B cell (primary cell): Measurements from ENCODE around the gene TMEM154. TPM values are rescaled to one million over a fixed set of nuclear protein-coding genes. Genes with fewer than 3 reads are reported as not detected.
A peak's percentile ranks its signal among the peaks of the same experiment; 100 is the strongest.

ENCODE experiments used
- ATAC-seq: fragments of 200-7000 bp; cut with Tn5 transposase; one replicate; pipeline ENCODE4 v1.10.0; 2021; ENCODE audit warnings: low read depth, mild to moderate bottlenecking, moderate number of reproducible peaks, moderate library complexity
- CTCF ChIA-PET: fragments of 350-600 bp; sonication (Branson Sonifier 250); formaldehyde crosslinking; loops from one replicate; lab custom pipeline; 2021; ENCODE audit warnings: antibody characterized with exemption, inconsistent platforms; lab: Charles Lee
- POLR2A ChIA-PET: fragments of 350-600 bp; sonication (Branson Sonifier 250); formaldehyde crosslinking; loops from one replicate; lab custom pipeline; 2021; ENCODE audit warnings: antibody characterized with exemption; lab: Charles Lee
- DNase-seq: peaks from one replicate; pipeline ENCODE4 v3.0.0; 2013
- H2AFZ ChIP-seq: 2 replicates; pipeline ENCODE4 v1.6.1; 2012; ENCODE audit warnings: mild to moderate bottlenecking, low read depth, low read length; ENCODE audit not compliant: insufficient read depth, poor library complexity, severe bottlenecking
- H3K27ac ChIP-seq, 2 donors: 1 replicate in 1 of 2; 2 replicates in 1 of 2; pipeline ENCODE4 v1.5.1; 2012 to 2013; ENCODE audit warnings: low read length in 2 of 2, mild to moderate bottlenecking in 2 of 2, moderate library complexity in 1 of 2
- H3K27me3 ChIP-seq, 4 experiments: fragments of 200-600 bp in 1 of 4; sonication (generic) in 1 of 4; replicated peaks in 1 of 4; 1 replicate in 2 of 4; 2 replicates in 2 of 4; pipeline versions ENCODE4 v1.6.1 to v1.7.0; 2013 to 2016; ENCODE audit warnings: low read length in 3 of 4, mild to moderate bottlenecking in 2 of 4, mixed read lengths in 1 of 4, moderate library complexity in 1 of 4; ENCODE audit not compliant: insufficient read depth in 4 of 4, control insufficient read depth in 3 of 4; ENCODE audit errors: control extremely low read depth in 1 of 4
- H3K36me3 ChIP-seq, 2 experiments: replicated peaks in 1 of 2; 1 replicate in 1 of 2; 2 replicates in 1 of 2; pipeline versions ENCODE4 v1.6.1 to v1.7.1; 2013; ENCODE audit warnings: low read length in 1 of 2; ENCODE audit not compliant: insufficient read depth in 2 of 2, control insufficient read depth in 1 of 2; ENCODE audit errors: control extremely low read depth in 1 of 2, extremely low read depth in 1 of 2
- H3K4me1 ChIP-seq, 2 donors: fragments of 200-600 bp in 1 of 2; sonication (generic) in 1 of 2; 1 replicate in 1 of 2; 2 replicates in 1 of 2; pipeline versions ENCODE4 v1.5.1 to v1.6.1; 2013 to 2017; ENCODE audit warnings: low read length in 2 of 2; ENCODE audit not compliant: control insufficient read depth in 2 of 2, insufficient read depth in 2 of 2
- H3K4me2 ChIP-seq: replicated peaks from 2 replicates; pipeline ENCODE3; 2012; ENCODE audit warnings: mild to moderate bottlenecking, low read depth, low read length; ENCODE audit not compliant: poor library complexity, severe bottlenecking
- H3K4me3 ChIP-seq, 5 experiments: fragments of 200-600 bp in 1 of 5; sonication (generic) in 1 of 5; 1 replicate in 3 of 5; 2 replicates in 2 of 5; pipeline versions ENCODE4 v1.5.1 to v1.7.0; 2011 to 2016; ENCODE audit warnings: low read length in 4 of 5, mild to moderate bottlenecking in 4 of 5, low read depth in 2 of 5, control low read depth in 1 of 5, moderate library complexity in 1 of 5; ENCODE audit not compliant: insufficient read depth in 1 of 5; ENCODE audit errors: control extremely low read depth in 1 of 5, extremely low read depth in 1 of 5
- H3K79me2 ChIP-seq: fragments of 200-600 bp; sonication (generic); one replicate; pipeline ENCODE4 v1.6.0; 2016; ENCODE audit warnings: low read length; ENCODE audit not compliant: control insufficient read depth, insufficient read depth
- H3K9ac ChIP-seq: fragments of 200-600 bp; sonication (generic); 2 replicates; pipeline ENCODE4 v1.6.1; 2017; ENCODE audit warnings: mild to moderate bottlenecking, low read length, moderate library complexity
- H3K9me3 ChIP-seq, 3 donors: one replicate each; pipeline versions ENCODE4 v1.6.1 to v1.7.1; 2013; ENCODE audit warnings: low read length in 2 of 3; ENCODE audit not compliant: control insufficient read depth in 2 of 3, insufficient read depth in 1 of 3; ENCODE audit errors: control extremely low read depth in 1 of 3
- H4K20me1 ChIP-seq: 2 replicates; pipeline ENCODE4 v1.6.0; 2012; ENCODE audit warnings: mild to moderate bottlenecking, low read length; ENCODE audit not compliant: insufficient read depth, control insufficient read depth, poor library complexity, severe bottlenecking
- H3K27ac Mint-ChIP-seq: one replicate; pipeline ENCODE4 v1.8.0; 2021; ENCODE audit warnings: mixed read lengths
- H3K27me3 Mint-ChIP-seq: one replicate; pipeline ENCODE4 v1.8.0; 2021; ENCODE audit warnings: mixed read lengths
- H3K4me1 Mint-ChIP-seq: one replicate; pipeline ENCODE4 v1.8.0; 2021; ENCODE audit warnings: mixed read lengths
- H3K4me3 Mint-ChIP-seq: one replicate; pipeline ENCODE4 v1.8.0; 2021; ENCODE audit warnings: mixed read lengths
- H3K9me3 Mint-ChIP-seq: one replicate; pipeline ENCODE4 v1.8.0; 2022; ENCODE audit warnings: mixed read lengths; ENCODE audit not compliant: insufficient read depth
- CTCF ChIP-seq: fragments of 200-600 bp; IDR thresholded peaks from one replicate; pipeline ENCODE4 v1.8.0; 2022; ENCODE audit warnings: antibody characterized with exemption, mild to moderate bottlenecking
- EZH2 ChIP-seq: IDR thresholded peaks from 2 replicates; pipeline ENCODE4 v1.6.1; 2012; ENCODE audit warnings: borderline replicate concordance, low read depth, mild to moderate bottlenecking, moderate library complexity, low read length; ENCODE audit not compliant: insufficient read depth, poor library complexity, severe bottlenecking
- WGBS: methylation state at CpG from one replicate; pipeline ENCODE4 v1.1.5; 2013; ENCODE audit warnings: missing lambda C conversion rate; ENCODE audit not compliant: insufficient coverage; 5-methylcytosine and 5-hydroxymethylcytosine counted together
- intact Hi-C: fragments of 100-400 bp; cut with micrococcal nuclease; formaldehyde crosslinking; loops from one replicate; pipeline ENCODE4 v1.10.0; 2022
- polyA plus RNA-seq: library from polyadenylated mRNA; depleted of rRNA; stranded (reverse); fragments of >200 nt; gene quantifications from 2 replicates; pipeline ENCODE4 v1.2.3, GENCODE V29; 2012
- total RNA-seq, 2 donors: library from RNA; stranded (reverse); fragments of 120-200 nt in 1 of 2; gene quantifications; 1 replicate in 1 of 2; 2 replicates in 1 of 2; pipeline versions ENCODE4 v1.2.3 to v1.2.4, GENCODE V29; 2013 to 2022

The TMEM154 gene
- total and polyA plus RNA-seq, 2 donors (not counting 1 experiment from before 2014, with no cell fraction given) = 20.1 to 99.1 TPM

- no peaks in the 10 kb centered on the region for H4K20me1 ChIP-seq
- WGBS = 50% methylated on average over 2 of the region's 2 CpGs
- H2AFZ ChIP-seq = no peak overlapping the region
- ATAC-seq (no peak), DNase-seq (no peak)
- ChIA-PET CTCF (interaction anchor here (0.8 to 13.6 kb wide), 2 partner anchors 32 to 230 kb away, joined by 3 to 217 read pairs; no protein-coding TSS in a partner anchor), POLR2A (no interaction called here)
- no peak overlapping the region for H3K9ac ChIP-seq
- no peak overlapping the region for H3K4me3 ChIP-seq
- H3K27ac ChIP-seq = no peak overlapping the region
- Mint-ChIP-seq H3K27ac (no peak overlapping the region), H3K27me3 (no peaks in the 10 kb centered on the region), H3K4me3 (no peak overlapping the region), H3K4me1 (peaks cover 17% of the 10 kb centered on the region), H3K9me3 (no peaks in the 10 kb centered on the region)
- intact Hi-C loops = no loop called here
- no peaks in the 10 kb centered on the region for H3K79me2 ChIP-seq
- no peaks in the 10 kb centered on the region for H3K9me3 ChIP-seq
- peaks cover 12 to 18% of the 10 kb centered on the region in 2 donors for H3K4me1 ChIP-seq
- H3K36me3 ChIP-seq = no peaks in the 10 kb centered on the region
- H3K4me2 ChIP-seq = no peak overlapping the region
- no peaks in the 10 kb centered on the region for H3K27me3 ChIP-seq
- TF ChIP-seq EZH2 (no peak), CTCF (no peak)
Observed at GRCh38 chr4:152729466-152729865, 49.7 kb upstream of the TMEM154 start.

- no peaks in the 10 kb centered on the region for H3K27me3 ChIP-seq
- ChIA-PET CTCF (interaction anchor here (13.6 kb wide), 1 partner anchor 228 kb away, joined by 217 read pairs; no protein-coding TSS in a partner anchor), POLR2A (no interaction called here)
- Mint-ChIP-seq H3K9me3 (no peaks in the 10 kb centered on the region), H3K4me1 (peaks cover 8% of the 10 kb centered on the region), H3K4me3 (no peak overlapping the region), H3K27ac (no peak overlapping the region), H3K27me3 (no peaks in the 10 kb centered on the region)
- H3K4me1 ChIP-seq = peaks cover 11 to 14% of the 10 kb centered on the region in 2 donors
- no peaks in the 10 kb centered on the region for H3K36me3 ChIP-seq
- no peak overlapping the region for H3K4me2 ChIP-seq
- ATAC-seq (peak; percentile 39), DNase-seq (no peak)
- no peaks in the 10 kb centered on the region for H3K9me3 ChIP-seq
- intact Hi-C loops = no loop called here
- no CpG with 5 or more reads among the region's 1 CpG for WGBS
- no peaks in the 10 kb centered on the region for H3K79me2 ChIP-seq
- peak overlapping the region; percentile 29 for H2AFZ ChIP-seq
- TF ChIP-seq EZH2 (no peak), CTCF (no peak)
- H3K27ac ChIP-seq = no peak overlapping the region
- H4K20me1 ChIP-seq = no peaks in the 10 kb centered on the region
- no peak overlapping the region for H3K4me3 ChIP-seq
- no peak overlapping the region for H3K9ac ChIP-seq
Observed at GRCh38 chr4:152728343-152728742, 48.5 kb upstream of the TMEM154 start.
